Mucosa of stomach (tissue), 1 donor: ENCODE results near the gene SNX6.
"Not testable (repeated sequence)": the region's sequence is repeated elsewhere in the genome, so short reads cannot be mapped to it uniquely, and the experiment has no call there.

ENCODE experiments used
- H3K27me3 ChIP-seq: one replicate; pipeline ENCODE4 v1.7.0; 2013; ENCODE audit warnings: mild to moderate bottlenecking, low read length; ENCODE audit not compliant: control insufficient read depth, insufficient read depth
- H3K36me3 ChIP-seq: one replicate; pipeline ENCODE4 v1.7.0; 2013; ENCODE audit warnings: low read length; ENCODE audit not compliant: control insufficient read depth, insufficient read depth
- H3K4me1 ChIP-seq: one replicate; pipeline ENCODE4 v1.7.0; 2013; ENCODE audit warnings: mild to moderate bottlenecking, low read length; ENCODE audit not compliant: control insufficient read depth, insufficient read depth
- H3K4me3 ChIP-seq: one replicate; pipeline ENCODE4 v1.7.0; 2013; ENCODE audit warnings: low read length
- H3K9ac ChIP-seq: one replicate; pipeline ENCODE4 v1.7.0; 2013; ENCODE audit warnings: mild to moderate bottlenecking, low read length, moderate library complexity
- H3K9me3 ChIP-seq: one replicate; pipeline ENCODE4 v1.7.0; 2013; ENCODE audit warnings: mild to moderate bottlenecking, low read length, moderate library complexity; ENCODE audit not compliant: control insufficient read depth
- donor health status: Pancreatic carcinoma.

SNX6 gene

GRCh38 chr14:34536951-34537676 lies 92.8 kb downstream of the SNX6 start:
- H3K9ac ChIP-seq: no peak overlapping the region
- H3K27me3 ChIP-seq: no peaks in the 10 kb centered on the region
- H3K36me3 ChIP-seq: no peaks in the 10 kb centered on the region
- H3K4me1 ChIP-seq: peaks cover 5% of the 10 kb centered on the region
- no peak overlapping the region for H3K4me3 ChIP-seq
- no peaks in the 10 kb centered on the region for H3K9me3 ChIP-seq

GRCh38 chr14:34527591-34527990 lies 102.4 kb downstream of the SNX6 start:
- Histone ChIP-seq H3K36me3 (no peaks in the 10 kb centered on the region), H3K4me1 (no peaks in the 10 kb centered on the region), H3K9me3 (no peaks in the 10 kb centered on the region), H3K27me3 (no peaks in the 10 kb centered on the region), H3K4me3 (no peak overlapping the region), H3K9ac (no peak overlapping the region)

- not testable (repeated sequence) for H3K9me3 ChIP-seq, H3K4me1 ChIP-seq, H3K36me3 ChIP-seq, H3K27me3 ChIP-seq, H3K4me3 ChIP-seq, H3K9ac ChIP-seq
Observed at GRCh38 chr14:34524216-34524615, 105.7 kb downstream of the SNX6 start.

GRCh38 chr14:34522496-34522895 lies 107.5 kb downstream of the SNX6 start:
- Histone ChIP-seq H3K9ac (no peak overlapping the region), H3K36me3 (no peaks in the 10 kb centered on the region), H3K27me3 (no peaks in the 10 kb centered on the region), H3K9me3 (no peaks in the 10 kb centered on the region), H3K4me1 (no peaks in the 10 kb centered on the region), H3K4me3 (no peak overlapping the region)

GRCh38 chr14:34521071-34521470 lies 108.9 kb downstream of the SNX6 start:
- H3K36me3 ChIP-seq, H3K4me3 ChIP-seq, H3K27me3 ChIP-seq, H3K9me3 ChIP-seq, H3K9ac ChIP-seq, H3K4me1 ChIP-seq: not testable (repeated sequence)

- not testable (repeated sequence) for H3K36me3 ChIP-seq, H3K4me1 ChIP-seq, H3K4me3 ChIP-seq, H3K9me3 ChIP-seq, H3K9ac ChIP-seq, H3K27me3 ChIP-seq
Observed at GRCh38 chr14:34520304-34520970, 109.5 kb downstream of the SNX6 start.
